Endothelial cell of umbilical vein (primary cell): ENCODE results near the gene CNOT4. TPM values are rescaled to one million over a fixed set of nuclear protein-coding genes. Genes with fewer than 3 reads are reported as not detected.

Experiments used
- BruUV-seq: library from RNA; stranded (reverse); fragments of 400-500 nt; replicated peaks from 2 replicates; lab custom pipeline; 2021; lab: Mats Ljungman, UMichigan
- CTCF ChIA-PET: fragments of 300-600, 350-600 bp; sonication (Branson Sonifier 250); formaldehyde crosslinking; loops from one replicate; lab custom pipeline; 2021; ENCODE audit warnings: antibody characterized with exemption, inconsistent platforms; lab: Charles Lee
- POLR2A ChIA-PET: fragments of 300-600, 350-600 bp; sonication (Branson Sonifier 250); formaldehyde crosslinking; loops from one replicate; lab custom pipeline; 2021; ENCODE audit warnings: antibody characterized with exemption, inconsistent platforms; lab: Charles Lee
- DNase-seq: peaks from one replicate; pipeline ENCODE4 v3.0.0-alpha.2; 2011; ENCODE audit warnings: low read depth, low spot score
- FAIRE-seq: peaks from 2 replicates; lab custom pipeline; 2011; peaks lifted over from hg19 to GRCh38; lab: Jason Lieb, UNC
- H2AFZ ChIP-seq: 2 replicates; pipeline ENCODE4 v1.6.0; 2012; ENCODE audit warnings: low read depth, low read length, control low read depth, inconsistent platforms
- H3K27ac ChIP-seq: 2 replicates; pipeline ENCODE4 v1.5.1; 2011; ENCODE audit warnings: low read depth, mild to moderate bottlenecking, control low read depth, low read length, moderate library complexity; ENCODE audit not compliant: insufficient read depth
- H3K27me3 ChIP-seq, 2 experiments: 2 replicates each; pipeline versions ENCODE4 v1.6.0 to v1.6.1; 2011; ENCODE audit warnings: low read length in 2 of 2, mixed read lengths in 1 of 2; ENCODE audit not compliant: control insufficient read depth in 2 of 2, insufficient read depth in 2 of 2
- H3K36me3 ChIP-seq, 2 experiments: 2 replicates in 1 of 2; 3 replicates in 1 of 2; pipeline ENCODE4 v1.5.1; 2011; ENCODE audit warnings: low read length in 2 of 2, mild to moderate bottlenecking in 1 of 2, moderate library complexity in 1 of 2; ENCODE audit not compliant: control insufficient read depth in 2 of 2, insufficient read depth in 2 of 2; ENCODE audit errors: extremely low read depth in 1 of 2
- H3K4me1 ChIP-seq: 3 replicates; pipeline ENCODE4 v1.5.1; 2011; ENCODE audit warnings: mild to moderate bottlenecking, low read length; ENCODE audit not compliant: control insufficient read depth, insufficient read depth; ENCODE audit errors: extremely low read depth
- H3K4me2 ChIP-seq: 2 replicates; pipeline ENCODE4 v1.6.1; 2011; ENCODE audit warnings: low read length, control low read depth, mixed read lengths; ENCODE audit not compliant: insufficient read depth
- H3K4me3 ChIP-seq, 3 experiments: fragments of 200-600 bp in 1 of 3; sonication (generic), shearing (Covaris generic) in 1 of 3; replicated peaks in 1 of 3; 2 replicates each; pipeline ENCODE4 v1.5.1; 2011 to 2016; ENCODE audit warnings: control low read depth in 3 of 3, low read length in 3 of 3, mild to moderate bottlenecking in 2 of 3, inconsistent platforms in 1 of 3, low read depth in 1 of 3, moderate library complexity in 1 of 3; ENCODE audit not compliant: insufficient read depth in 1 of 3
- H3K79me2 ChIP-seq: 2 replicates; pipeline ENCODE4 v1.6.0; 2012; ENCODE audit warnings: low read length, inconsistent platforms; ENCODE audit not compliant: control insufficient read depth, insufficient read depth
- H3K9ac ChIP-seq: replicated peaks from 2 replicates; pipeline ENCODE3; 2011; ENCODE audit warnings: low read length, control low read depth; ENCODE audit not compliant: insufficient read depth; ENCODE audit errors: extremely low read depth
- H3K9me1 ChIP-seq: replicated peaks from 3 replicates; pipeline ENCODE4 v1.6.0; 2011; ENCODE audit warnings: mild to moderate bottlenecking, low read length; ENCODE audit not compliant: control insufficient read depth, insufficient read depth; ENCODE audit errors: extremely low read depth
- H3K9me3 ChIP-seq: replicated peaks from 2 replicates; pipeline ENCODE4 v1.5.1; 2012; ENCODE audit warnings: low read length, inconsistent platforms; ENCODE audit not compliant: control insufficient read depth, insufficient read depth
- H4K20me1 ChIP-seq: replicated peaks from 2 replicates; pipeline ENCODE3; 2011; ENCODE audit warnings: mild to moderate bottlenecking, low read length; ENCODE audit not compliant: control insufficient read depth, insufficient read depth; ENCODE audit errors: extremely low read depth
- EZH2 ChIP-seq: IDR thresholded peaks from 2 replicates; pipeline ENCODE4 v1.6.1; 2012; ENCODE audit warnings: borderline replicate concordance, low read depth, mild to moderate bottlenecking, moderate library complexity, low read length, inconsistent platforms; ENCODE audit not compliant: severe bottlenecking
- FOS ChIP-seq: IDR thresholded peaks from 2 replicates; pipeline ENCODE4 v1.6.1; 2011; ENCODE audit warnings: mild to moderate bottlenecking, low read length, moderate library complexity, borderline replicate concordance; ENCODE audit not compliant: insufficient read depth
- JUN ChIP-seq: IDR thresholded peaks from 2 replicates; pipeline ENCODE4 v1.6.1; 2011; ENCODE audit warnings: borderline replicate concordance, low read depth; ENCODE audit not compliant: insufficient read length, insufficient read depth
- MYC ChIP-seq: IDR thresholded peaks from one replicate; pipeline ENCODE4 v1.6.1; 2011; ENCODE audit warnings: mild to moderate bottlenecking, low read depth, low read length
- POLR2A ChIP-seq: IDR thresholded peaks from 2 replicates; pipeline ENCODE4 v1.6.1; 2012; ENCODE audit warnings: low read depth, mild to moderate bottlenecking, control low read depth, low read length
- POLR2AphosphoS5 ChIP-seq: IDR thresholded peaks from 2 replicates; pipeline ENCODE4 v1.6.1; 2012; ENCODE audit warnings: low read depth, mild to moderate bottlenecking, control low read depth, low read length, moderate library complexity; ENCODE audit not compliant: insufficient read depth
- dilution Hi-C: fragments of 300-500 bp; cut with MboI; formaldehyde crosslinking; loops from one replicate; pipeline ENCODE4 v1.15.0; 2019; ENCODE audit warnings: low sequenced_read_pairs; ENCODE audit not compliant: extremely low pct_ligation_motif_present
- intact Hi-C: fragments of 100-400 bp; cut with micrococcal nuclease; formaldehyde crosslinking; loops from one replicate; pipeline ENCODE4 v1.10.0; 2022
- polyA plus RNA-seq, 4 experiments: library from polyadenylated mRNA; depleted of rRNA in 3 of 4; stranded (reverse) in 3 of 4; unstranded in 1 of 4; fragments of >200 nt; gene quantifications; 2 replicates each; pipeline versions ENCODE4 v1.2.1 to v1.2.3, GENCODE V29; 2011 to 2012; ENCODE audit warnings: missing spikeins in 1 of 4
- total RNA-seq: library from RNA; stranded (reverse); gene quantifications from 2 replicates; pipeline ENCODE4 v1.2.3, GENCODE V29; 2021
- TF ChIP-seq, protein P1 (sequence below): IDR thresholded peaks from 2 replicates; pipeline ENCODE4 v1.6.1; 2011; ENCODE audit not compliant: insufficient read depth, insufficient read length

CNOT4 gene
- total and polyA plus RNA-seq, 2 donors (not counting 3 experiments of a cell fraction or from before 2014, with no cell fraction given): 10.3 to 21.7 TPM

DNA sequence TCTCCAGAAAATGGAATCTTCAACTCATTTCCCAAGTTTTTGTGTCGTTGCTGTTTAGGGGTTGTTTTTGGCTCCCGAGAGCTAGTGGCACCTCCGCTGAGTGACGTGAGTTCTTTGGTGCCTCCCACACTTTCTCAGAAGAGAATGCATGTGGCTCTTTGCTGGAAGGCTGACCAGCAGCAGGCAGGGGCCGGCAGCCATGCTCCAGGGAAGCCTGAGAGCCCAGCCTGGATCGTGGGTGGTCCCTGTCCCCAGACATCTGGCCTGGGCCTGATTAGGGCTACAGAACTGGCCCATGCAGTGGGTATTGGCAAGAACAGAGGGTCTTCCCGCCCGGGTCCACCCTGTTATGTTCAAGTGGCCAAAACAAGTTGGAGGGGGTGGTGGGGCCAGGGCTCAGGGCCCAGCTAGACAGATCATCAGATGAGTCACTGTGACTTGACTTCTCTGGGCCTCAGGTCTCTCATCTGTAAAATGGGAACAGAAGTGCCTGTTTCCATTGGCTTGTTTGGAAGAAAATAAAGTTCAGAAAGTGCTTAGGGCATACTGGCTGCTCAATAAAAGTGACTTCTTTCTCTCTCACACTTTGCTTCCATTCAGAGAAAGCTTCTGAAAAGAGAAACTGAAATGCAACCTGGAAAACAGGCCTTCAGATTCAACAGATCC is 193.1 kb downstream of the CNOT4 start:
- intact Hi-C loops: no loop called here
- no peaks in the 10 kb centered on the region for H3K27me3 ChIP-seq
- H3K36me3 ChIP-seq: no peaks in the 10 kb centered on the region
- no peak for DNase-seq
- no peak overlapping the region for H3K4me2 ChIP-seq
- TF ChIP-seq MYC: no peak
- TF ChIP-seq FOS: no peak
- TF ChIP-seq, protein P1, sequence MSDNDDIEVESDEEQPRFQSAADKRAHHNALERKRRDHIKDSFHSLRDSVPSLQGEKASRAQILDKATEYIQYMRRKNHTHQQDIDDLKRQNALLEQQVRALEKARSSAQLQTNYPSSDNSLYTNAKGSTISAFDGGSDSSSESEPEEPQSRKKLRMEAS: no peak
- no TSS peak for BruUV-seq
- H3K4me3 ChIP-seq: no peak overlapping the region
- ChIA-PET CTCF (no interaction called here), POLR2A (no interaction called here)
- no peak overlapping the region for H3K9ac ChIP-seq
- dilution Hi-C loops: no loop called here
- no peaks in the 10 kb centered on the region for H4K20me1 ChIP-seq
- peaks cover 11% of the 10 kb centered on the region for H3K4me1 ChIP-seq
- no peak overlapping the region for H3K27ac ChIP-seq
- no peak overlapping the region for H2AFZ ChIP-seq
- H3K79me2 ChIP-seq: no peaks in the 10 kb centered on the region
- FAIRE-seq: no peak
- H3K9me3 ChIP-seq: no peaks in the 10 kb centered on the region
- no peaks in the 10 kb centered on the region for H3K9me1 ChIP-seq

- Histone ChIP-seq H3K27me3 (no peaks in the 10 kb centered on the region), H3K27ac (no peak overlapping the region), H3K4me2 (no peak overlapping the region), H3K4me1 (no peaks in the 10 kb centered on the region), H3K79me2 (no peaks in the 10 kb centered on the region), H3K9me1 (no peaks in the 10 kb centered on the region), H2AFZ (no peak overlapping the region), H3K9ac (no peak overlapping the region), H3K36me3 (no peaks in the 10 kb centered on the region), H3K4me3 (no peak overlapping the region), H4K20me1 (no peaks in the 10 kb centered on the region), H3K9me3 (no peaks in the 10 kb centered on the region)
- FAIRE-seq (no peak), DNase-seq (no peak)
- POLR2A ChIA-PET: no interaction called here
- intact Hi-C loops: no loop called here
- CTCF ChIA-PET: interaction anchor here (1.0 to 1.3 kb wide), 2 partner anchors 21 to 33 kb away, joined by 3 to 4 read pairs; no protein-coding TSS in a partner anchor
- dilution Hi-C loops: no loop called here
- TF ChIP-seq JUN (no peak), MYC (no peak), FOS (no peak), EZH2 (no peak), POLR2A (no peak), POLR2AphosphoS5 (no peak)
- TF ChIP-seq, protein P1: no peak
- no TSS peak for BruUV-seq
Measured at GRCh38 chr7:135313971-135314370, 195.9 kb downstream of the CNOT4 start.

Other genes starting within 250 kb of the CNOT4 start
- gene NUP205, start 47.8 kb upstream of the CNOT4 start, total RNA-seq: 72.8 and 81.3 TPM in 2 replicates
- gene NUP205, start 47.8 kb upstream of the CNOT4 start, polyA plus RNA-seq: 44.3 and 48.8 TPM in 2 replicates
- gene STMP1, start 152.4 kb upstream of the CNOT4 start, total RNA-seq: 21.4 and 31.3 TPM in 2 replicates
- 13.5 and 17.1 TPM in 2 replicates for gene STMP1, start 152.4 kb upstream of the CNOT4 start, polyA plus RNA-seq
- gene SLC13A4, start 218.1 kb upstream of the CNOT4 start, total RNA-seq: not detected in 2 replicates
- not detected in 2 replicates for gene SLC13A4, start 218.1 kb upstream of the CNOT4 start, polyA plus RNA-seq
- not detected in 2 replicates for gene FAM180A, start 238.7 kb upstream of the CNOT4 start, total RNA-seq
- not detected in 2 replicates for gene FAM180A, start 238.7 kb upstream of the CNOT4 start, polyA plus RNA-seq